GM19397 (cell line): ENCODE results near the gene SYT17.
A peak's percentile ranks its signal among the peaks of the same experiment; 100 is the strongest.

Experiments
- ATAC-seq: cut with Tn5 transposase; IDR thresholded peaks from one replicate; pipeline ENCODE4 v1.9.1; 2021; ENCODE audit warnings: mild to moderate bottlenecking, moderate library complexity; ENCODE audit not compliant: unreplicated experiment

SYT17 gene

DNA sequence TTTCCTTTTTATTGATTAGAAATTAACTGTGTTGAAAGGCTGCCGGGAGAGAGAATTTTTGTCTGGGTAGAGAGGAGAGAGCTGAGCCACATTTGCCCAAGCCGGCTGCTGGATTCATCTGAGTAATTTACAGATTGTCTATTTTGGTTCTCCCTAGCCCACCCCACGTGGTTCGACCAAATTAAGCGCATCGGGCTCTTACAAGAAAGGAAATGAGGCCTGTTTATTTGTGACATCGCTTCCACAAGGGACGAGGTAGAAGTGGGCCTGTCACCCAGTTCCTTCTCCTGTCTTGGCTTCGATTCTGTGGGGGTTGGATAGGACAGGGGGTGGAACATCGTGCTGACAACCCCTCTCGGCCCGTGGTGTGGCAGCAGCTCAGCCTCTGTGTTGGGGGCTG lies 42.9 kb downstream of the SYT17 start:
- peak; percentile 48 for ATAC-seq

- no peak for ATAC-seq
These were observed 44.0 kb downstream of the SYT17 start for GRCh38 chr16:19212059-19212458.

DNA sequence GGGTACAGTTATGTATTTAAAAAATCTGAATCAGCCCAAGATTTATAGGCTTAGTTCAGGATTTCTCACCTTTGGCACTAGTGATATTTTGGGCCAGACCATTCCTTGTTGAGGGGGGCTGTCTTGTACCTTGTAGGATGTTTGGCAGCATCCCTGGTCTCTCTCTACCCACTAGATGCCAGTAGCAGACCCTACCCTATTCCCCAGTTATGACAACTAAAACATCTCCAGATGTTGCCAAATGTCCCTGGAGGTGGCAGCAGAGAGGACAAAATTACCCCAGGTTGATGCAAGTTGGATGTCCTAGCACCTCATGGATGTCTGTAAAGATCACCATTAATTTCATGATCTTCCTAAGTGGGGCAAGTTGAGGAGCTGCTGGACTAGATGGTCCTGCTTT lies 45.8 kb downstream of the SYT17 start:
- ATAC-seq, result no peak

DNA sequence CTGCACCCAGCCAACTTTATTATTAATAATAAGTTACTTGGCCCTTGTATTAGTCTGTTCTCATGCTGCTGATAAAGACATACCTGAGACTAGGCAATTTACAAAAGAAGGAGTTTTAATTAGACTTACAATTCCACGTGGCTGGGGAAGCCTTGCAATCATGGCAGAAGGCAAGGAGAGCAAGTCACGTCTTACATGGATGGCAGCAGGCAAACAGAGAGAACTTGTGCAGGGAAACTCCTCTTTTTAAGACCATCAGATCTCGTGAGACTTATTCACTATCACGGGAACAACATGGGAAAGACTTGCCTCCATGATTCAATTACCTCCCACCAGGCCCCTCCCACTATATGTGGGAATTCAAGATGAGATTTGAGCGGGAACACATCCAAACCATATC lies 47.7 kb downstream of the SYT17 start:
- ATAC-seq, result no peak

DNA sequence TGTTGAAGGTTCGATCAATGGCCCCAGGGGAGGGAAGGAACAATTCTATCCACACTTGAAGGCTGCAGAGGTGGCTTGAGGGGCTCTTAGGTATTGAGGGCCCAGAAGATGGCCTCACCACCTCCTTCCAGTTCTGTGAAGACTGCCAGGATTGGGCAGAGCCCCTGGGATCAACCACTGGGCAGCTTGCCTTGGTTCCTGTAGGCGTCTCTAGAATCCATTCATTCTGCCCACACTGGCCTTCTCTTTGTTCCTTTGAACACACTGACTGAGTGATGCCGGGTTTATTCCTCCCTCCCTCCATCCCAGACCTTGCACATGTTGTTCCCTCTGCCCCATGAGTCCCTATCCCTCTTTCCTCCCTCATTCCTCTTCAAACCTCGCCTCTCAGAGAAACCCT lies 50.5 kb downstream of the SYT17 start:
- ATAC-seq, result no peak

DNA sequence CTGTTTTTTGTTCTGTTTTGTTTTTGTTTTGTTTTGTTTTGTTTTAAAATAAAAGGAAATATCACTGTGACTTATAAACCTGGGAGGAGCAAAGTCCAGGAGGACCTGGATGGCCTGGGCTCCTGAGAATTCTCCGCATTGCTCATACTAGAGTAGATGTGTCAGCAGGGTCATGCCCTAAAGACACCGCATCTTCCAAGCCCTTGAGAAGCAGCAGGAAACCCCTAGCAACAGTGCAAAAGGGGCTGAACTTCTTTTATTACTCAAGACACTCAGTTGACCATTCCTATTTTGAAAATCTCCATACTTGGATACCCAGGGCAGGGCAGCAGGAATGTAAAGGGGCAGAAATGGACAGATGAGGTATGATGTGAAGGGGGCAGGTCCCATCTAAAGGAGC lies 51.8 kb downstream of the SYT17 start:
- ATAC-seq, result no peak

DNA sequence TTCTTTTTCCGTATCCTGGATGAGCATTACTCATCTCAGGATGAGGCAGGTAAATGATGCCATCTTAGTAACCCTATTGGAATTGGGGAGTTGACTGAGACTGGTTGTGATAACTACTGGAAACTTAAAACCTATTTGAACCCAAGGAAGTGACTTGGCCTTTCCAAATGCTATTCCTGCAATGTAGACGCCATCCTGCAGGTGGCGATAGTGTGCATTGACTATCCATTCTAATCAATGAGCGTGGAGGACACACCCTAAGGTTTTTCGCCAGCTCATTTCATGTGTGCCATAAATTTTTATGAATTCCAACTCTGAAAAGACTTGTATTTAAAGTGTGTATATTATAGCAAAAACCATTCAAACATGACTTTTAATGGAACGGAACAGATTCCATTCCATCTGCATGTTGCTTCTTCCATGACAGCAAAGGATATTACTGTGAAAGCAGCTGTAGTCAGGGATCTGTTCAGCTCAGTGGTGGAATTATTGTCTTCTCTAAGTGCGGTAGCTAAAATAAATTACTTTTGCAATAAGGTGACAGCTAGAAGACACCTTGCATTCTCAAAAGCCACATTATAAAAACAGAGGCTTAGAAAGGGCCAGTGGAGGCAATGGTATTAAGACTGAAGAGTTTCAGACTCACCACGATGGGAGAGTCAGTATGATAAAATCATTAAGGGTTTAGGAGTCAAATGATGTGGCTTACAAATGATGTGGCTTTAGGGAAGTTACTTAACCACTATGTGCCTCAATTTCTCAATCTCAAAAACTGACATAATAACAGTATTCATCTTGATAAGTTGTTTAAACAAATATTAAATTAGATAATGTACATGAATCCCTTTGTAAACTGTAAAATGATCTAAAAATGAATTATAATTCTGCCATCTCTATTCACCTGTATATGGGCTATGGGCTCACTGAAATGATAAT lies 55.5 kb downstream of the SYT17 start:
- ATAC-seq, result no peak

DNA sequence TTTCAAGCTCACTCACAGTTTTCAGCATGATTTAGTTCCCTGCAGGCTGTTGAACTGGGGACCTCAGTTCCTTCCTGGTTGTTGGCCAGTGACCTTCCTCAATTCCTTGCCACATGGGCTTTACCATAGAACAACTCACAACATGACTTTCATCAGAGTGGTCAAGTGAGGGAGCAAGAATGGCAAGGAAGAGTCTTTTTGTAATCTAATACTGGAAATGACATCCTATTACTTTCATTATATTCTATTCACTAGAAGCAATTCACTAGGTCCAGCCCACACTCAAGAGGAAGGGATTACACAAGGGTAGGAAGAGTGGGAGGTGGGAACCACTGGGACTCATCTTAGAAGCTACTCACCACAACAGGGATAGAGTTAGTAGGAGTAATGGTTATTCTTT lies 57.6 kb downstream of the SYT17 start:
- no peak for ATAC-seq

DNA sequence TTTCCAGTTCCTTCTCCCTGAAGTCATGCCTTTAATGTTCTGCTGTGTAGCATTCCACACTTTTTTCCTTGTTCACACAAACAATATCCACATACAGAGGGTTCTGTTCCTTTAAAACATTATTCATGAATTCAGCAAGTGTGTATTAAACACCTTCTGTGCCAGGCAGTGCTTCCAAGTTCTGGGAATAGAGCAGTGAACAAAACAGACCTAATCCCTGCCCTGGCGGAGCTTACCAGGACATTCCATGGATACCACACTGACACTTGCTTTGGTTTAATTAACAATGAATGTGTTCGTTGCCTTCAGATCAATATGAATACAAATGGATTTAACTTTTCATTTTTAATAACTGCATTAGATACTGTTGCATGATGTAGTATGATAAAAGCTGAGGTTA lies 59.6 kb downstream of the SYT17 start:
- no peak for ATAC-seq

- no peak for ATAC-seq
These were observed 60.0 kb downstream of the SYT17 start for GRCh38 chr16:19228052-19228451.

DNA sequence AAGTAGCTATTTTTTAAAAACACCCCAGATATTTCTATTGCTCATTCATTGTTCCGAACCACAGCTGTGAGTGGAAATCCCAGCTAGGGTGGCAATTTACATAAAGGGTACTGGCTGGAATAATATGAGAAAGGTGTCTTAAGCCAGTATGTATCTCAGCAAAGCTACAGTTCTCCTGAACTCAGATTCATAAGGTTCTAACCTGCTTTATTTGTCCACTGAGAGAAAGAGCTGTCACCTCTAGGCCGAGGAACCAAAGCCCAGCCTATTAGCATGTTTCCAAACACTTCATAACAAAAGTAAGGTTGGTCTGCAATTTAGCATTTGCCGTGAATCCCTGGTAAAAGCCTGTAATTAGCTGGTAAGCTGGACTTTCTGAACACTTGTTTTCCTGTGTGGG lies 60.5 kb downstream of the SYT17 start:
- ATAC-seq, result no peak

DNA sequence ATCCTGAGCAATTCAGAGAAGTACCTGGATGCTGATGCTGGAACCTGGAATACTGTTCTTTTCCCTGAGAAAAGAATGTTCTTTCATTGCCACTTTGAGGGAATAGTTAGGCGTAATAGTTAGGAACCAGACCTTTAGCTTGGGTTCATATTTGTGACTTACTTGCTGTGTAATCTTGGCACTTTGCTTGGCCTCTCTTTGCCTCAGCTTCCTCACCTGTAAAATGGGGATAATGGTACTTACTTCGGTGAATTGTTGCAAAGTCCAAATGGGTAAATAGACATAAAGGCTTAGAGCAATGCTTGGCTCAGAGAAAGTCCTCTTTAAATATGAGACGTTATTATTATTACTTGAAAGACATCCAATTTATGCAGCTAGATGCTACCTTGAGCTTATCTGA lies 62.5 kb downstream of the SYT17 start:
- no peak for ATAC-seq

DNA sequence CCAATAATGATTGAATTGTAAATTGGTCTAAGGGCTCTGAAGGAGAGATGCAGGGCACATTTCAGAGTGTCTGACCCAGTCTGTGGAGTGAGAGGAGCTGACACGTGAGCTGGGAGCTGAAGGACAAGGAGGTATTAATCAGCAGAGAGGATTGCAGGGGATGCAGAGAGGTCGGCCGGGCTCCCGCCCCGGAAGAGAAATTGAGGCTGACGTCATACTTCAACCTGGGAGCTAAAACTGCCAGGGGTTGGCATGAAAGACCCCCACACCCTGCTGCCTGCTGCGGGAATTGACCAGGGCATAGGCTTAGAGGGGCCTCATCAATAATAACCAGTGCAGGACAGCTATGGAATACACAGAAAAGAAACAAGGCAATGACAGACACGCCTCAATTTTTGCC lies 63.8 kb downstream of the SYT17 start:
- ATAC-seq, result no peak

DNA sequence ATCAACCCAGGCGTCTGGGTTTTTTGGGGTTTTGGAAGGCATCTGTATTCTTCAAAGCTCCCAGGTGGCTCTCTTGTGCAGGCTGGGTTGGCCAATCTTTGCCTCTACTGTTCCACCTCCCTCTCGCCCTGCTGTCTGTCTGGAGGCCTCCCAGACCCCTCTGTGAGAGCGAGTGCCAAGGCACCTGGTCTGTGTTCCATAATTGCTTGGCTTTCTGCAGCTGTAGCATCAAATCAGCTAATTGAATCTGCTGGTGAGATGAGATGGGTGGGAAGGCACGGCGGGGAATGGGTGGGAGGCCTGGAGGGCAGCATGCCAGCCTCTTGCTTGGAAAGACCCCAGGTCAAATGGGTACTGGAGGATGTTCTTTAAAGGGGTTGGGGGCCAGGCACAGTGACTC lies 64.9 kb downstream of the SYT17 start:
- ATAC-seq, result no peak

DNA sequence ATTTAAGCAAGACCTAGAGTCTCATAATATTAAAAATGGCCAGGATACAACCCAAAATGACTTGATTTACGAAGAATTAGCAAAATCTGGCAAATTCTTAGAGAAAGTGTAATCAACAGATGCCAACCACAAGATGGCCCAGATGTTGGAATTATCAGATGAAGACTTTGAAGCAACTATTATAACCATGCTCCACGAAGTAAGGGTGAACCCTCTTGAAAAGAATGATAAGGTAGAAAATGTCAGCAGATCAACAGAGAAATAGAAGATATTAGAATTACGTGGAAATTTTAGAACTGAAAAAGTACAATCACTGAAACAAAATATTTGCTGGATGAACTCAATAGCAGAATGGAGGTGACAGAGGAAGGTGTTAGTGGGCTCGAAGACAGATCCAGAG lies 67.4 kb downstream of the SYT17 start:
- no peak for ATAC-seq

DNA sequence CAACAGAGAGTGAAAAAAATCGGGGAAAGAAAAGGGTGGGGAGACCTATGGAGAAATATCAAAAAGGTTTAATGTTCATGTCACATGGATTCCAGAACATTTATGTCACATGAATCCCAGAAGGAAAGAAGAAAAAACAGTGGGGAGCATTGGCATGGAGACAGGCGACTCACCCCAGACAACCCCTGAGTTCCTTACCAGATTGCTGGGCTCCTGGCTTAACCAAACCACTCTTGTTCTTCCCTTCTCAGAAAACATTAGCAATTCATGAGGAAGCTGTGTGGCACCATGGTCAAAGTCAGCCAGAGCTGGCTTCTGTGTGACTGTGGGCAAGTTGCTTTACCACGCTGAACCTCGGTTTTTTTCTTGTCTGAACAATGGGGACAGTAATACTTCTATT lies 67.8 kb downstream of the SYT17 start:
- no peak for ATAC-seq

DNA sequence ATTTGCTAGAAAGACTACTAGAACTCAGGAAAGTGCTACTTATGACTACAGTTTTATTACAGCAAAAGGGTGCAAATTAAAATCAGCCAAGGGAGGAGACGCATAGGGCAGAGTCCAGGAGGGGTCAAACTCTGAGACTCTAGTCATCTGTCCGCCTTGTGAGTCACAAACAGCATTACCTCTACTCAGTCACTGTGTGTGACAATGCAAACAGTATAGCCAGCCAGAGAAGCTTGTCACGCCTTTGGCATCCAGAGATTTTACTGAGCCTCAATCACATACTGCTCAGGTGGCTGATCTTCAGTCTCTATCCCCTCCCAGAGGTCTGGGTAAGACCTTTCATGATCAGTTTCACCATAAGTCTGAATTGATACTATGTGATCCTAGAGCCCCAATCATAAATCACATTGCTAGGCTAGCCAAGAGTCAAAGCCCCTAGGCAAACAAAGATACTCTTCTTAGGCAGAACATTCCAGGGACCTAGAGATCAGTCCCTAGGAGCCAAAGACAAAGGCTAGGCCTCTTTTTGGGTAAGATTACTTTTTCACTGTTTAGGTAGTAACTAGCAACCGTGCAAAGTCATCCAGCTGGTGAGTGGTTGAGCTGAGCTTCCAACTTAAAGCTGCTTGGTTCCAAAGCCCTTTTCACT lies 68.6 kb downstream of the SYT17 start:
- ATAC-seq, result no peak

DNA sequence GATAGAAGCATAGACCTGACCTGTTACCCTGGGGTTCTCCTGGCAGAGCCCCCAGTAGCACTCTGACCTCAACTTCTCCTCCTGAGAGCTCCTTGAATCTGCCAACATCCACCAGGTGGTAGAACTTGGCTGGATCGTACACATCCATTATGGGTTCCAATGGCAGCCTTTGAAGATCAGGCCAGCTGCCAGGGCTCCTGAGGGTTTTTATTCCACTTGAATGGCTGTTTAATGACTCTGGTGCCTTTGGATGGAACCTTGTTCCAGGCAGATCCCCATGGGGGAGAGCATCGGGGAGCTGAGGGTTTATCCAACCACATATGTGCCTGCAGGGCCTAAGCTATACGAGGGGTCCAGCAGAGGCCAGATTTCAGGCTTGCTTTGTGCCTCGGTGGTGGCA lies 70.4 kb downstream of the SYT17 start:
- no peak for ATAC-seq

- no peak for ATAC-seq
These were observed 71.6 kb downstream of the SYT17 start for GRCh38 chr16:19239511-19240155.

DNA sequence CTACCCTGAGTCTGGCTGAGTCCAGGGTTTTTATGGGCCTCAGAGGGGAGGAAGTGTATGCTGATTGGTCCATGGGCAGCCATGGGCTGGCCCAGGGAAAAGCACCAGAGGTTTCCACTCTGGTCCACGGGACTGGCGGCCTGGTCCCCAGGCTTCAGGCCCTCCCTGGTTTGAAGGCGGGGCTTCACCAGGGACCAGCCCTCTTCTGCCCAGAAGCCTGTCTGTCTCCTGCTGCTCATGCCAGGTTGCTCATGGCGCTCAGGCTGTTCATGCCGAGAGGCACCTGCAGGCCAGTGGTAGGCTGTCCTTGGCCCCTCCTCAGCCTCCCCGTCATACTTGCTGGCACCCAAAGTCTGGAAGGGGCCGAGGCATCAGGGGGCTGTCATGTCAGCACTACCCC lies 72.5 kb downstream of the SYT17 start:
- ATAC-seq, result no peak

DNA sequence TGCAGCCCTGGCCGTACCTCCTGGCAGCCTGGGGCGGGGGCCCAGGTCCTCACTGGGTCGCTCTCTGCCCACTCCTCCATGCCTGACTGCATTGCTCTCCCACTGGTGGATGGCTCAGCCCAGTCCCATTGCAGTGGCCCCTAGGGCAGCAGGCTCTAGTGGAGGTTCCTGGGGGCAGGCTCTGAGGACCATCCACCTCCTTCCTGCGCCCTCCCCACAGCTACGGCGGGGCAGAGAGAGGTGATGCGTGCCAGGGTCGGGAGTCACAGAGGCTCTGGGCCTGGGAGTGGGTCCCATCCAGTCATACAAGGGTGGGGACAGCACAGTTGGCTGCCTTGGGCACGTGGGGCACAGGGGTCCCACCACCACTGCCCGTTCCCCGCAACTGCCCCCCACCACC lies 73.5 kb downstream of the SYT17 start:
- no peak for ATAC-seq

GRCh38 chr16:19242186-19242585 lies 74.1 kb downstream of the SYT17 start:
- ATAC-seq, result no peak
